ENCODE data around the gene CYP2F1.

The CYP2F1 gene

GRCh38 chr19:41175801-41176777, 61.9 kb downstream of the CYP2F1 start:
- Histone ChIP-seq H3K4me1 (ENCODE audit: control insufficient read depth in 1 of 2, insufficient read depth in 2 of 2, low read length in 2 of 2) (peaks cover 12 to 14% of the 10 kb centered on the region in 2 donors), H3K9me3 (ENCODE audit: control insufficient read depth in 1 of 2, low read length in 2 of 2) (no peaks in the 10 kb centered on the region), H3K36me3 (ENCODE audit: control insufficient read depth in 1 of 2, insufficient read depth in 2 of 2, low read length in 2 of 2) (no peaks in the 10 kb centered on the region), H3K9ac (ENCODE audit: low read depth in 1 of 2, low read length in 2 of 2) (peak overlapping the region in 1 of 2 donors; percentile 51), H3K4me3 (ENCODE audit: low read depth in 1 of 2, low read length in 2 of 2) (peak overlapping the region; percentile 29 to 32), H3K27ac (ENCODE audit: low read depth, low read length) (no peak overlapping the region), H3K27me3 (ENCODE audit: control insufficient read depth in 1 of 2, insufficient read depth in 2 of 2, low read length in 2 of 2) (no peaks in the 10 kb centered on the region)
